WTC11 (cell line): ENCODE results near the gene NIT2. TPM values are rescaled to one million over a fixed set of nuclear protein-coding genes. Genes with fewer than 3 reads are reported as not detected.

Experiments used
- ATAC-seq: fragments of 200-7000 bp; cut with Tn5 transposase; 2 replicates; pipeline ENCODE4 v1.10.0; 2021; ENCODE audit warnings: mild to moderate bottlenecking, moderate library complexity
- CTCF ChIA-PET: fragments of 300-600 bp; sonication (Branson Sonifier 250); formaldehyde crosslinking; loops from one replicate; lab custom pipeline; 2021; ENCODE audit warnings: antibody characterized with exemption; lab: Charles Lee
- POLR2A ChIA-PET: fragments of 350-600 bp; sonication (Branson Sonifier 250); formaldehyde crosslinking; loops from one replicate; lab custom pipeline; 2021; ENCODE audit warnings: antibody characterized with exemption; lab: Charles Lee
- DNase-seq: peaks from one replicate; pipeline ENCODE4 v3.0.0; 2021; ENCODE audit warnings: low spot score
- H3K27ac Mint-ChIP-seq: 2 replicates; pipeline ENCODE4 v1.8.0; 2021; ENCODE audit warnings: mixed read lengths
- H3K27me3 Mint-ChIP-seq: 2 replicates; pipeline ENCODE4 v1.8.0; 2021; ENCODE audit warnings: low read depth, mild to moderate bottlenecking, moderate library complexity, mixed read lengths
- H3K36me3 Mint-ChIP-seq: 2 replicates; pipeline ENCODE4 v1.8.0; 2021; ENCODE audit warnings: mixed read lengths
- H3K4me1 Mint-ChIP-seq: 2 replicates; pipeline ENCODE4 v1.8.0; 2022; ENCODE audit warnings: mixed read lengths
- H3K4me3 Mint-ChIP-seq: 2 replicates; pipeline ENCODE4 v1.8.0; 2021; ENCODE audit warnings: mild to moderate bottlenecking, moderate library complexity, mixed read lengths
- H3K9me3 Mint-ChIP-seq: 2 replicates; pipeline ENCODE4 v1.8.0; 2021; ENCODE audit warnings: mixed read lengths
- FOXJ3 ChIP-seq: sonication (generic); formaldehyde crosslinking; IDR thresholded peaks from 2 replicates; pipeline ENCODE4 v1.9.0; 2021; ENCODE audit warnings: missing genetic modification reagents, mild to moderate bottlenecking, borderline replicate concordance
- GRHL2 ChIP-seq: fragments of 250-450 bp; sonication (Bioruptor Pico); IDR thresholded peaks from 2 replicates; pipeline ENCODE4 v1.8.0; 2022; ENCODE audit warnings: mild to moderate bottlenecking, moderate library complexity; ENCODE audit not compliant: insufficient replicate concordance, severe bottlenecking
- GTF2I ChIP-seq: fragments of 250-450 bp; sonication (Bioruptor Pico); conservative IDR thresholded peaks from 2 replicates; pipeline ENCODE4 v1.4.0; 2021; ENCODE audit warnings: mild to moderate bottlenecking
- JUN ChIP-seq: sonication (generic); formaldehyde crosslinking; IDR thresholded peaks from 2 replicates; pipeline ENCODE4 v1.8.0; 2023; ENCODE audit warnings: mild to moderate bottlenecking, missing genetic modification reagents
- RORB ChIP-seq: fragments of 250-450 bp; sonication (Bioruptor Pico); IDR thresholded peaks from 2 replicates; pipeline ENCODE4 v1.9.0; 2021; ENCODE audit warnings: mild to moderate bottlenecking
- SMAD4 ChIP-seq: sonication (generic); formaldehyde crosslinking; IDR thresholded peaks from 2 replicates; pipeline ENCODE4 v1.8.0; 2022; ENCODE audit warnings: mild to moderate bottlenecking, missing genetic modification reagents
- STAT6 ChIP-seq: sonication (generic); formaldehyde crosslinking; conservative IDR thresholded peaks from 2 replicates; pipeline ENCODE4 v1.8.1; 2023; ENCODE audit warnings: mild to moderate bottlenecking, low read depth, missing genetic modification reagents, moderate library complexity
- ZNF138 ChIP-seq: sonication (generic); formaldehyde crosslinking; conservative IDR thresholded peaks from 2 replicates; pipeline ENCODE4 v1.8.1; 2022; ENCODE audit warnings: mild to moderate bottlenecking, moderate library complexity, missing genetic modification reagents
- ZNF671 ChIP-seq: fragments of 250-450 bp; sonication (Bioruptor Pico); IDR thresholded peaks from 2 replicates; pipeline ENCODE4 v1.8.0; 2021; ENCODE audit warnings: mild to moderate bottlenecking
- total RNA-seq: library from RNA; stranded (reverse); gene quantifications from 3 replicates; pipeline ENCODE4 v1.2.3, GENCODE V29; 2021
- TF ChIP-seq, protein P1 (sequence below): sonication (generic); formaldehyde crosslinking; IDR thresholded peaks from 2 replicates; pipeline ENCODE4 v1.8.1; 2023; ENCODE audit warnings: mild to moderate bottlenecking, missing genetic modification reagents, moderate library complexity
- TF ChIP-seq, protein P2 (sequence below): fragments of 250-450 bp; sonication (Bioruptor Pico); conservative IDR thresholded peaks from 2 replicates; pipeline ENCODE4 v1.9.0; 2021; ENCODE audit warnings: mild to moderate bottlenecking
- TF ChIP-seq, protein P3 (sequence below): sonication (generic); formaldehyde crosslinking; IDR thresholded peaks from 2 replicates; pipeline ENCODE4 v1.8.0; 2022; ENCODE audit warnings: mild to moderate bottlenecking, missing genetic modification reagents
- TF ChIP-seq, protein P4 (sequence below): sonication (generic); formaldehyde crosslinking; IDR thresholded peaks from 2 replicates; pipeline ENCODE4 v1.8.0; 2022; ENCODE audit warnings: missing genetic modification reagents
- TF ChIP-seq, protein P5 (sequence below): fragments of 250-450 bp; sonication (Bioruptor Pico); IDR thresholded peaks from 2 replicates; pipeline ENCODE4 v1.9.0; 2021; ENCODE audit warnings: mild to moderate bottlenecking
- TF ChIP-seq, protein P6 (sequence below): fragments of 250-450 bp; sonication (Bioruptor Pico); IDR thresholded peaks from 2 replicates; pipeline ENCODE4 v1.9.0; 2021; ENCODE audit warnings: mild to moderate bottlenecking, borderline replicate concordance

Gene NIT2
- total RNA-seq, 1 experiment from 2014 or later: 27.3 TPM

GRCh38 chr3:100364421-100364820 lies 29.9 kb downstream of the NIT2 start (continued):
- TF ChIP-seq, protein P1, sequence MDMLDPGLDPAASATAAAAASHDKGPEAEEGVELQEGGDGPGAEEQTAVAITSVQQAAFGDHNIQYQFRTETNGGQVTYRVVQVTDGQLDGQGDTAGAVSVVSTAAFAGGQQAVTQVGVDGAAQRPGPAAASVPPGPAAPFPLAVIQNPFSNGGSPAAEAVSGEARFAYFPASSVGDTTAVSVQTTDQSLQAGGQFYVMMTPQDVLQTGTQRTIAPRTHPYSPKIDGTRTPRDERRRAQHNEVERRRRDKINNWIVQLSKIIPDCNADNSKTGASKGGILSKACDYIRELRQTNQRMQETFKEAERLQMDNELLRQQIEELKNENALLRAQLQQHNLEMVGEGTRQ (CRISPR knock-in tag): no peak
- TF ChIP-seq RORB (CRISPR knock-in tag) (no peak), JUN (CRISPR knock-in tag) (no peak)

DNA sequence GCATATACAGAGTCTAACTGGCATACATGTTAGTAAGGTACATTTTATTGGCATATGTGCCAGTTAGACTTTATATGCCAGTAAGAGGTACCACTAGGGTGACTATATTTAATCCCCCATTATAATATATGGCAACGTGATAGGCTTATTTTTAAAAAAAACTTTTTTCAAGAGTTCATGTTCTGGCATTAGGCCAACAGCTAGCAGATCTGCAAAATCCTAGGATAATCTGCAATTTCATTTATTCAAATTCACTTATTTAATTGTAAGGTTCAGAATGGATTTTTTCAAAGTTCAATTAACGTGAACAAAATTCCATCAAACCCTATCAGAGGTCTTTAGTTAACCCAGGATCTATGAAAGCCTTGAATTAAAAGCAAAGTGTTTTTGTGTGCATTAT lies 31.9 kb downstream of the NIT2 start:
- Mint-ChIP-seq H3K36me3 (peaks cover 55% of the 10 kb centered on the region), H3K27ac (no peak overlapping the region)
- TF ChIP-seq, protein P2, sequence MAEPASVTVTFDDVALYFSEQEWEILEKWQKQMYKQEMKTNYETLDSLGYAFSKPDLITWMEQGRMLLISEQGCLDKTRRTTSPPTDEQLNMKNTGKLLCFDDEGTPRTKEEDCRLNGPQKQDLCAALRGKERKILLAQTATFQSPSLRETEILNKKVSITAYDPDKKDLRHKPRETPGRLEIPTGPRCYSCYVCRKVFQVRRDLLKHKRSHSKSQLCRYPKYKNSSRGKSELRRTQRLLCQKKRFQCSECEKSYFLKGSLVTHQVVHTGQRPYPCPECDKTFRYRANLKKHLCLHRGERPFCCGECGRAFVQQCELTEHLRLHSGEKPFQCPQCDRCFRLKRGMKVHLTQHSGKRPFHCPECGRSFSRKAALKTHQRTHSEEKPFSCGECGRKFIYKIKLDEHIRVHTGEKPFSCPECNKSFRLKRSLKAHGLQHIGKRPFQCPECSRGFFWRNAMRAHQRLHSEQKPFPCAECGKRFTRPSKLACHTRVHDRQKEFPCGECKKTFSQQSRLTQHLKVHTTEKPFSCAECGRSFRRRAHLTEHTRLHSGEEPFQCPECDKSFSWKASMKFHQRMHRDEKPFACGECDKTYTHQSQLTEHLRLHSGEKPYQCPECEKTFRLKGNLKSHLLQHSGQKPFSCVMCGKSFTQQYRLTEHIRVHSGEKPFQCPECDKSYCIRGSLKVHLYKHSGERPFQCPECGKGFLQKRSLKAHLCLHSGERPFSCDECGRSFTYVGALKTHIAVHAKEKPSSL (CRISPR knock-in tag): no peak
- no peak for TF ChIP-seq FOXJ3 (CRISPR knock-in tag)
- TF ChIP-seq, all 79 proteins: peak for 0
- DNase-seq (no peak), ATAC-seq (no peak)
- peaks cover 9% of the 10 kb centered on the region for H3K9me3 Mint-ChIP-seq
- CTCF ChIA-PET: no interaction called here
- POLR2A ChIA-PET: no interaction called here
- no peaks in the 10 kb centered on the region for H3K27me3 Mint-ChIP-seq
- H3K4me1 Mint-ChIP-seq: peaks cover 4% of the 10 kb centered on the region; the same call in 1 of the 2 replicates
- H3K4me3 Mint-ChIP-seq: no peak overlapping the region

DNA sequence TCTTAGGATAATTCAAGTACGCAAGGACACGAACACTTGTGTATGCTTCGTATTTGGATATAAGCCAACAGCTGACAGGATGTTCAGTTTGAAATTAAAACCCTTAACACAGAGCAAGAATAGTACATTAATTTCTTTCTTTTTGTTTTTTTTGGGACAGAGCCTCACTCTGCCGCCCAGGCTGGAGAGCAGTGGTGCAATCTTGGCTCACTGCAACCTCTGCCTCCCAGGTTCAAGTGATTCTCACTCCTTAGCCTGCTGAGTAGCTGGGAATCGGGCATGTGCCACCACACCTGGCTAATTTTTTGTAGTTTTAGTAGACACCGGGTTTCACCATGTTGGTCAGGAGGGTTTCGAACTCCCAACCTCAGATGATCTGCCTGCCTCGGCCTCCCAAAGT lies 33.9 kb downstream of the NIT2 start:
- Mint-ChIP-seq H3K27ac (no peak overlapping the region), H3K27me3 (no peaks in the 10 kb centered on the region), H3K4me1 (peaks cover 7% of the 10 kb centered on the region; the same call in 1 of the 2 replicates), H3K4me3 (no peak overlapping the region), H3K9me3 (0 out of 2 replicates have a peak, but pooled peaks cover 3% of the 10 kb centered on the region), H3K36me3 (peaks cover 53% of the 10 kb centered on the region)
- ChIA-PET CTCF (no interaction called here), POLR2A (no interaction called here)
- no peak for DNase-seq
- no peak for ATAC-seq
- TF ChIP-seq ZNF138: no peak
- no peak for TF ChIP-seq STAT6
- no peak for TF ChIP-seq GRHL2
- no peak for TF ChIP-seq SMAD4
- no peak for TF ChIP-seq GTF2I
- TF ChIP-seq ZNF671 (CRISPR knock-in tag): no peak
- TF ChIP-seq, protein P3, sequence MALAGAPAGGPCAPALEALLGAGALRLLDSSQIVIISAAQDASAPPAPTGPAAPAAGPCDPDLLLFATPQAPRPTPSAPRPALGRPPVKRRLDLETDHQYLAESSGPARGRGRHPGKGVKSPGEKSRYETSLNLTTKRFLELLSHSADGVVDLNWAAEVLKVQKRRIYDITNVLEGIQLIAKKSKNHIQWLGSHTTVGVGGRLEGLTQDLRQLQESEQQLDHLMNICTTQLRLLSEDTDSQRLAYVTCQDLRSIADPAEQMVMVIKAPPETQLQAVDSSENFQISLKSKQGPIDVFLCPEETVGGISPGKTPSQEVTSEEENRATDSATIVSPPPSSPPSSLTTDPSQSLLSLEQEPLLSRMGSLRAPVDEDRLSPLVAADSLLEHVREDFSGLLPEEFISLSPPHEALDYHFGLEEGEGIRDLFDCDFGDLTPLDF (CRISPR knock-in tag): no peak
- TF ChIP-seq, protein P4, sequence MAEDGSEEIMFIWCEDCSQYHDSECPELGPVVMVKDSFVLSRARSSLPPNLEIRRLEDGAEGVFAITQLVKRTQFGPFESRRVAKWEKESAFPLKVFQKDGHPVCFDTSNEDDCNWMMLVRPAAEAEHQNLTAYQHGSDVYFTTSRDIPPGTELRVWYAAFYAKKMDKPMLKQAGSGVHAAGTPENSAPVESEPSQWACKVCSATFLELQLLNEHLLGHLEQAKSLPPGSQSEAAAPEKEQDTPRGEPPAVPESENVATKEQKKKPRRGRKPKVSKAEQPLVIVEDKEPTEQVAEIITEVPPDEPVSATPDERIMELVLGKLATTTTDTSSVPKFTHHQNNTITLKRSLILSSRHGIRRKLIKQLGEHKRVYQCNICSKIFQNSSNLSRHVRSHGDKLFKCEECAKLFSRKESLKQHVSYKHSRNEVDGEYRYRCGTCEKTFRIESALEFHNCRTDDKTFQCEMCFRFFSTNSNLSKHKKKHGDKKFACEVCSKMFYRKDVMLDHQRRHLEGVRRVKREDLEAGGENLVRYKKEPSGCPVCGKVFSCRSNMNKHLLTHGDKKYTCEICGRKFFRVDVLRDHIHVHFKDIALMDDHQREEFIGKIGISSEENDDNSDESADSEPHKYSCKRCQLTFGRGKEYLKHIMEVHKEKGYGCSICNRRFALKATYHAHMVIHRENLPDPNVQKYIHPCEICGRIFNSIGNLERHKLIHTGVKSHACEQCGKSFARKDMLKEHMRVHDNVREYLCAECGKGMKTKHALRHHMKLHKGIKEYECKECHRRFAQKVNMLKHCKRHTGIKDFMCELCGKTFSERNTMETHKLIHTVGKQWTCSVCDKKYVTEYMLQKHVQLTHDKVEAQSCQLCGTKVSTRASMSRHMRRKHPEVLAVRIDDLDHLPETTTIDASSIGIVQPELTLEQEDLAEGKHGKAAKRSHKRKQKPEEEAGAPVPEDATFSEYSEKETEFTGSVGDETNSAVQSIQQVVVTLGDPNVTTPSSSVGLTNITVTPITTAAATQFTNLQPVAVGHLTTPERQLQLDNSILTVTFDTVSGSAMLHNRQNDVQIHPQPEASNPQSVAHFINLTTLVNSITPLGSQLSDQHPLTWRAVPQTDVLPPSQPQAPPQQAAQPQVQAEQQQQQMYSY (CRISPR knock-in tag): no peak
- TF ChIP-seq, protein P5, sequence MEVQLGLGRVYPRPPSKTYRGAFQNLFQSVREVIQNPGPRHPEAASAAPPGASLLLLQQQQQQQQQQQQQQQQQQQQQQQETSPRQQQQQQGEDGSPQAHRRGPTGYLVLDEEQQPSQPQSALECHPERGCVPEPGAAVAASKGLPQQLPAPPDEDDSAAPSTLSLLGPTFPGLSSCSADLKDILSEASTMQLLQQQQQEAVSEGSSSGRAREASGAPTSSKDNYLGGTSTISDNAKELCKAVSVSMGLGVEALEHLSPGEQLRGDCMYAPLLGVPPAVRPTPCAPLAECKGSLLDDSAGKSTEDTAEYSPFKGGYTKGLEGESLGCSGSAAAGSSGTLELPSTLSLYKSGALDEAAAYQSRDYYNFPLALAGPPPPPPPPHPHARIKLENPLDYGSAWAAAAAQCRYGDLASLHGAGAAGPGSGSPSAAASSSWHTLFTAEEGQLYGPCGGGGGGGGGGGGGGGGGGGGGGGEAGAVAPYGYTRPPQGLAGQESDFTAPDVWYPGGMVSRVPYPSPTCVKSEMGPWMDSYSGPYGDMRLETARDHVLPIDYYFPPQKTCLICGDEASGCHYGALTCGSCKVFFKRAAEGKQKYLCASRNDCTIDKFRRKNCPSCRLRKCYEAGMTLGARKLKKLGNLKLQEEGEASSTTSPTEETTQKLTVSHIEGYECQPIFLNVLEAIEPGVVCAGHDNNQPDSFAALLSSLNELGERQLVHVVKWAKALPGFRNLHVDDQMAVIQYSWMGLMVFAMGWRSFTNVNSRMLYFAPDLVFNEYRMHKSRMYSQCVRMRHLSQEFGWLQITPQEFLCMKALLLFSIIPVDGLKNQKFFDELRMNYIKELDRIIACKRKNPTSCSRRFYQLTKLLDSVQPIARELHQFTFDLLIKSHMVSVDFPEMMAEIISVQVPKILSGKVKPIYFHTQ (CRISPR knock-in tag): no peak
- TF ChIP-seq, protein P6, sequence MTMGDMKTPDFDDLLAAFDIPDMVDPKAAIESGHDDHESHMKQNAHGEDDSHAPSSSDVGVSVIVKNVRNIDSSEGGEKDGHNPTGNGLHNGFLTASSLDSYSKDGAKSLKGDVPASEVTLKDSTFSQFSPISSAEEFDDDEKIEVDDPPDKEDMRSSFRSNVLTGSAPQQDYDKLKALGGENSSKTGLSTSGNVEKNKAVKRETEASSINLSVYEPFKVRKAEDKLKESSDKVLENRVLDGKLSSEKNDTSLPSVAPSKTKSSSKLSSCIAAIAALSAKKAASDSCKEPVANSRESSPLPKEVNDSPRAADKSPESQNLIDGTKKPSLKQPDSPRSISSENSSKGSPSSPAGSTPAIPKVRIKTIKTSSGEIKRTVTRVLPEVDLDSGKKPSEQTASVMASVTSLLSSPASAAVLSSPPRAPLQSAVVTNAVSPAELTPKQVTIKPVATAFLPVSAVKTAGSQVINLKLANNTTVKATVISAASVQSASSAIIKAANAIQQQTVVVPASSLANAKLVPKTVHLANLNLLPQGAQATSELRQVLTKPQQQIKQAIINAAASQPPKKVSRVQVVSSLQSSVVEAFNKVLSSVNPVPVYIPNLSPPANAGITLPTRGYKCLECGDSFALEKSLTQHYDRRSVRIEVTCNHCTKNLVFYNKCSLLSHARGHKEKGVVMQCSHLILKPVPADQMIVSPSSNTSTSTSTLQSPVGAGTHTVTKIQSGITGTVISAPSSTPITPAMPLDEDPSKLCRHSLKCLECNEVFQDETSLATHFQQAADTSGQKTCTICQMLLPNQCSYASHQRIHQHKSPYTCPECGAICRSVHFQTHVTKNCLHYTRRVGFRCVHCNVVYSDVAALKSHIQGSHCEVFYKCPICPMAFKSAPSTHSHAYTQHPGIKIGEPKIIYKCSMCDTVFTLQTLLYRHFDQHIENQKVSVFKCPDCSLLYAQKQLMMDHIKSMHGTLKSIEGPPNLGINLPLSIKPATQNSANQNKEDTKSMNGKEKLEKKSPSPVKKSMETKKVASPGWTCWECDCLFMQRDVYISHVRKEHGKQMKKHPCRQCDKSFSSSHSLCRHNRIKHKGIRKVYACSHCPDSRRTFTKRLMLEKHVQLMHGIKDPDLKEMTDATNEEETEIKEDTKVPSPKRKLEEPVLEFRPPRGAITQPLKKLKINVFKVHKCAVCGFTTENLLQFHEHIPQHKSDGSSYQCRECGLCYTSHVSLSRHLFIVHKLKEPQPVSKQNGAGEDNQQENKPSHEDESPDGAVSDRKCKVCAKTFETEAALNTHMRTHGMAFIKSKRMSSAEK (CRISPR knock-in tag): no peak
